Astrocyte of the hippocampus (primary cell): ENCODE data around the gene CAMKK1.
"Not testable (repeated sequence)": the region's sequence is repeated elsewhere in the genome, so short reads cannot be mapped to it uniquely, and the experiment has no call there.

ENCODE experiments used
- DNase-seq: peaks from one replicate; pipeline ENCODE4 v3.0.0; 2011; ENCODE audit warnings: low read depth, low spot score

CAMKK1 gene

DNA sequence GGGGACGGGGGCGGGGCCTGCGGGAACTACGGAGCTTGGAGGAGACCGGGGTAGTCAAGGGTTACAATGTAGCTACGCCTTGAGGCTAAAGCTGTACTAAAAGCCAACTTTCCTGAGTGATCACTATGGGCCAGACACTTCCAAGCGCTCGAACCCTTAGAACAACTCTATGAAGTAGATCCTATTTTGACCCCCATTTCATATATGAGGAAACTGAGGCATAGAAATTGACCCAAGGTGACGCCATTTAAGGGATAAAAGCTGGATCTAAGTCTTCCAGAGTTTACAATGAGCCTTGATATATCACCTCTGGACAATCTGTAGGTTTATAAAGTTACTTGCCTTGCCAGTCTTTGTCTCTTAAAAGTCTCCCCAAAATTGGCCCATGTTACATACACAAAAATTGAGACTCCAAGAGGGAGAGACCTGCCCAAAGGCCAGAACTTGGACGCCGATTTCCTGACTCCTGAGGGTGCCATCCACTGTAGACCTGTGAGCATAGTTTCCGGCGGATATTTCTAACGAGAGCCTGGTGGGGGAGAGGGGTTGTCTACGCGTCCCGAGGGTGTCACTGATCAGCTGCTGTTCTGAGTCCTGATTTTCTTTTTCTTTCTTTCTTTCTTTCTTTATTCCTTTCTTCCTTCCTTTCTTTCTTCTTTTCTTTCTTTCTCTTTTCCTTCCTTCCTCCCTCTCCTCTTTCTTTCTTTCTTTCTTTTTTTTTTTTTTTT, 46.3 kb downstream of the CAMKK1 start:
- DNase-seq, result no peak

DNA sequence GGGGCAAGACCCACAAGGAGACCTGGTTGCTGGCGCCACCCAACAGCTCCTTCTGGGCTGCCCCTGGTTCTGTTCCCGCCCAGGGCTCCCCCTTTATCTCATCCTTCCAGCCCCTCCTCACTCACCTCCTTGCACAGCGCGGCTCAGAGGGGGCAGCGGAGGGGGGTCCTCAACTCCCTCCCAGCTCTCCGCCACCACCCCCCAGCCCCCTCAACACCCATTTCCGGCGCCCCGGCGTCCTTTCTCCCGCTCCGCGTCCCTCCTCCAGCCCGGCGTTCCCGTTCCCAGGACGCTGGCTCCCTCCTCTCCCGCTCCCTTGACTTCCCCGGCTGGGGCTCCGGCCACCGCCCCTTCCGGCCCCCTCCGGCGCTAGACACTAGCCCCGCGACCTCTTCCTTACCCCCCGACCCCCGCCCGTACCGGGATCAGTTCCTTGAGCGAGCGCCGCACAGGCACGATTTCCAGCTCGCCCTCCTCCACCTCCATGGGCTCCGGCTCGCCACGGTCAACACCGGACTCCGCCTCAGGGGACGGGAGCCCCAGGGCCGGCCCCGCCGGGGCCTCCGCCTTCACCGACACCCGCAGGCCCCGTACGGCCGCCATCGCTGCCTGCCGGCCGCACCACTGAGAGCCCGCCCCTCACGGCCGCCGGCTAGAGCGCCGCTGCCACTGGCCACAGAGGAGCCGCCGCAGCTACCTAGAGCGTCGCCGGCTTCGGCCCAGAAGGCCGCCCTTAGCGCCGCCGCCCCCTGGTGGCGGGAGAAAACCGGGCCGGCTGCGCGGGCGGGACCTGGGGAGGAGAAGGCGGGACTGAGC, 47.0 kb downstream of the CAMKK1 start, which contains the start of gene NCBP3:
TSS of gene NCBP3 (minus strand) at position 626 of the 816 bp plus-strand sequence. CDS start at position 603, 23 bp downstream.
- DNase-seq, result peak; percentile 99

DNA sequence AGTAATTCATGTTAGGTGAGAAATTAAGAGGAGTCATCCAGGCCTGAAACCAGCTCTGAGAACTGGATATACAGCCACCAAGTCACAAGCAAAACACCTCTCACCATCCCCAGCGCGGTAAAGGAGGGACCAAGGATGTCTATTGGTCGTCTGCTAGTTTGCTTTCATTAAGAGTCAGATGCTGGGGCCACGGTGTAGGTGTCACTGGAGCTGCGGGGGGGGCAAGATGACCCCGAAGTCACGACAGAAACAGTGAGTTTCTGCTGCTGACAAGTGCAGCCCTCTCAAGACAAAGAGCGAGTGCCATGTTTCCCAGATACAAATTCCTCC, 47.6 kb downstream of the CAMKK1 start:
- DNase-seq, result peak; percentile 48

DNA sequence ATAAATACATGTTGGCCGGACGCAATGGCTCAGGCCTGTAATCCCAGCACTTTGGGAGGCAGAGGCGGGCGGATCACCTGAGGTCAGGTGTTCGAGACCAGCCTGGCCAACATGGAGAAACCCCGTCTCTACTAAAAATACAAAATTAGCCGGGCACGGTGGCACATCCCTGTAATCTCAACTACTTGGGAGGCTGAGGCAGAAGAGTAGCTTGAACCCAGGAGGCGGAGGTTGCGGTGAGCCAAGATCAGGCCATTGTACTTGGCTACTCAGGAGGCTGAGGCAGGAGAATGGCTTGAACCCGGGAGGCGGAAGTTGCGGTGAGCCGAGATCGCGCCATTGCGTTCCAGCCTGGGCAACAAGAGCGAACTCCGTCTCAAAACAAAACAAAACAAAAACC, 48.3 kb downstream of the CAMKK1 start:
- DNase-seq, result not testable (repeated sequence)

DNA sequence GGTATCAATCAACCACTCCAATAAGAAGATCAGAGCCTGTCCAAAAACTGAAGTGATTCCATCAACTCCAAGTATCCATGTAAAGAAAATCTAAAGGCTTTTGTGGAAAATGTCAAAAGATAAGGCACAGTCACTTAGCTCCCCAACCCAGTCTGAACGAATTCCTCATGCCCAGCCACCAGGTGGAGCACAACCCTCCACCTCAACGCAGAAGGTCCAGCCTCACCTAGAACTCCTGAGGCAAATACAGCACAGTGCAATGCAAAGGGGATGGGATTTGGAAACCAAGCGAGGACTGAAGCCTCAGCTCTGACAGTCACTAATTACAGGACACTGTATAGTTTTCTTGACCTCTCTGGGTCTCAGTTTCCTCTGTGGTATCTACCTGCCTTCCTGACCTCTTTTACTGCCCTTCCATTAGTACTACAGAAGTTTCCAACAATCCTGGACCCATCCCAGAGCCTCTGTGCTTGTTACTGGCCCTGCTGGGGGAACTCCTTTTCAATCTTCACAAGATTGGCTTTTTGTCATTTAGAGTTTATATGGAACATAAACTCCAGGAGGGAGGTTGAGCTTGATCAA, 48.8 kb downstream of the CAMKK1 start:
- peak; percentile 49 for DNase-seq

DNA sequence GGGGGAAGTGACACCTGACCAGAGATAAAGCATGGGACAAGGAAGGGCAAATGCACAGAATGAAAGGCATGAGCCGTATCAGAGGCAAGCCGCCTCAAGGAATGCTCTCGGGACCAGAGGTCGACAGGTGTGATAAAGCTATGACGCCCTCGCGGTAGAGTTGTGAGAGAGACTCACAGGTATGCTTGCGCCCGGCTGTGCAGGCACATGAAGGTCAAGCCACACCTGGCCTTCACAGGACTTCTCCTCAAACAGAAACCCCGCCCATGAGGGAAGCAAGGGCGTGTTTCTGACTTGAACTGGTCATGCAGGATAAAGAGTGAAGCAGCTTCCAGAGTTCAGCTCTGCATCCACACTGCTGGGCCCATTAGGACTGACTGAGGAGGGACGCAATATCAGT, 54.6 kb downstream of the CAMKK1 start:
- DNase-seq, result no peak

DNA sequence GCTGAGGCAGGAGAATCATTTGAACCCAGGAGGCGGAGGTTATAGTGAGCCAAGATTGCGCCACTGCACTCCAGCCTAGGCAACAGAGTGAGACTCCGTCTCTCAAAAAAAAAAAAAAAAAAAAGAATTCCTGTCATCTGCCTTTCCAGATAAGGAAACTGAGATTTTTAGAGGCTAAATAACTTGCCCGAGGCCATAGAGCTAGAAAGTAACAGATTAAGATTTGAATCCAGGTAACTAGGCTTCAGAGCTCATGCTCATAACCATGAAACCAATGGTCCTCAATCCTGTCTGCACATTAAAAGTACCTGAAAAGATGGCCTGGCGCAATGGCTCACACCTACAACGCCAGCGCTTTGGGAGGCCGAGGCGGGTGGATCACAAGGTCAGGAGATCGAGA, 56.3 kb downstream of the CAMKK1 start:
- no peak for DNase-seq

DNA sequence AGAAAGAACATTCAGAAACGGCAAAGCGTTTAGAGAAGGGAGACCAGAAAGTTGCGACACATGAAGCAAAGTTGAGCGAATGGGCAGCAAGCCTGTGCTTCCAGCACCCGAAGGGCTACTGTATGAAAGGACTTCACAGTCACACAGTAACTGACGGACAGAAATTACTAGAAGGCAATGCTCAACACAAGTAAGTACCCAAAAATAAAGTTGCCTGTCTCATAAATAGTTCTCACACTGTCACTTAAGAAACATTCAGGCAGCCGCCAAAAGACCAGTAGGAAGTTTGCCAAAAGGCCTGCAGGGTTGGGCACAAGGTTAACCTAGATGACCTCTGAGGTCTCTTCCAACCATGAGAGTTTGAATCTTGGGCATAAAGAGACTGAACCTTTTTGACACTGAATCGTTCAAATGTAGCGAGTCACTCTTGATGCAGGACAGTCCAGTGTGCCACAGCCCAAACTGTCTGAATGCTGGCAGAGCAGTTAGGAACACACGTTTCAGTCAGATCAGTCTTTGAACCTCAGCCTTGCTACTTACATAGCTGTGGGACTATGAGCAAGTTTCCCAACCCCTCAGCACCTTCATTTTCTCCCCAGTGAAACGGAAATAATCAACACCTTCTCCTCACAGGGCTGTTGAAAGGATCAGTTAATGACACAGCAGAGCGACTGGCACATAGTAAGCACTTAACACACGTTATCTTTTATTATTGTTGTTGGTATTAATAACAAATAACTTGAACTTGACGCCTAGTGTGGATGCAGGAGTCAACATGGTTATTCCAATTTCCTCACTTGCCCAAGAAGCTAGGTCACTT, 57.2 kb downstream of the CAMKK1 start:
- DNase-seq, result no peak

DNA sequence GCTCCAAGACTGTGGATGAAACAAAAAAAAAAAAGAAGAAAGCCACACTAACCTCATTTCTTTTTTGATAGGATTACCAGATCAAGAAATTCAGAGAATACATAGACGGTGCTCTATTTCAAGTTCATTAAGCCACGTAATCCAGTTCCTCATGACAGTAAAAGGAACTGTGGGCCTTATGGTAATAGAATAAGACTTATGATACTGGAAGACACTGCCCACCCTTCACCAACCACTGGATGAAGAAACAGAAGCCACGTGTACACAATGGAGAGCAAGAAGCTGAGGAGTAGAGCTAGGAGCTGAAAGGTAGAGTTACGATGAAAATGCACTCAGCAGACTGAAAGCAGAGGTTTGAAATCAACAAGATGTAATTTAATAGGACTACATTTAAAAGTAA, 58.0 kb downstream of the CAMKK1 start:
- DNase-seq, result no peak

DNA sequence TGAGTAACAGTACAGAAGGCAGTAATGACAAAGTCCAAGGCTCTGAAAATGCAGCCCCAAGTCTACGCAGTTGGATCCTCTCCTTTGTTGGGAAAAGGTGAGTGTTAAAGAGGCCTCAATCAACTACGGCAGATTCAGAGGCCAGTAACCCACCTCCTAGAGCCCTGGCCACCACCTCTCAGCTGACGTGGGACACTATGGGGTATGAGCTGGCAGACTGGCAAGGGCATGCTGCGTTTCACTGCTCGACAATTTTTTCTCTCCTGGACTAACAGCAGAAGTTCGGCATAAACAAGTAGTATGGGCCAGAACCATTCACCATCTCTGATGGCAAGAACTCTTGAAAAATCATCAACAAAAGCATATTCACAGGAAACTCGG, 64.0 kb downstream of the CAMKK1 start:
- no peak for DNase-seq

DNA sequence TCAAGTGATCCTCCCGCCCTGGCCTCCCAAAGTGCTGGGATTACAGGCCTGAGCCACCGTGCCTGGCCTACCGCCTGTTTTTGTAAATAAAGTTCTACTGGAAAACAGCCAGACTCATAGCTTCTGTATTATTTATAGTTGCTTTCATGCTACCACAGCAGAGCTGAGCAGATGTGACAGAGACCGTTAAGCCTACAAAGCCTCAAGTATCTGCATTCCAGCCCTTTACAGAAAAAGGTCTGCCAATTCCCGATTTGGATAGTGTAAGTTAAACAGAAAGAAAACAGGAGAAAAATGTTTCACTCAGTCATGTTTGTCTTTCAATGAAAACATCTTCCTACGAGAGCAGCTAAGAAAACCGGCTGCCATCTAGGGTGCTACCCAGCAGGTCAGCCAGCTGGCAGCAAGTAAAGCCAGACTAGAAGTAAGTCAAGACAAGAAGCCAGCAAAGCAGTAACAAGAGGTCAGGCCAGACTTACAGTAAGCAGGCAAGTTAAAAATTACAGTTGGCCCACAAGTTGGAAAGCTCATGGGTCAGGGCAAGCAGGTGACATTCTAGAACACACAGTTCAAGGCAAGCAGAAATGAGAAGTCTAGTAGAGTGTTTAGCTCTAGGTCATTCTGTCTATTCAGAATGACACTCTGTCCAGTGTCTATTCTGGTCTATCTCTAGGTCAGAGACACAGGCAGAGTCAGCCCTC, 64.6 kb downstream of the CAMKK1 start:
- peak; percentile 36 for DNase-seq

DNA sequence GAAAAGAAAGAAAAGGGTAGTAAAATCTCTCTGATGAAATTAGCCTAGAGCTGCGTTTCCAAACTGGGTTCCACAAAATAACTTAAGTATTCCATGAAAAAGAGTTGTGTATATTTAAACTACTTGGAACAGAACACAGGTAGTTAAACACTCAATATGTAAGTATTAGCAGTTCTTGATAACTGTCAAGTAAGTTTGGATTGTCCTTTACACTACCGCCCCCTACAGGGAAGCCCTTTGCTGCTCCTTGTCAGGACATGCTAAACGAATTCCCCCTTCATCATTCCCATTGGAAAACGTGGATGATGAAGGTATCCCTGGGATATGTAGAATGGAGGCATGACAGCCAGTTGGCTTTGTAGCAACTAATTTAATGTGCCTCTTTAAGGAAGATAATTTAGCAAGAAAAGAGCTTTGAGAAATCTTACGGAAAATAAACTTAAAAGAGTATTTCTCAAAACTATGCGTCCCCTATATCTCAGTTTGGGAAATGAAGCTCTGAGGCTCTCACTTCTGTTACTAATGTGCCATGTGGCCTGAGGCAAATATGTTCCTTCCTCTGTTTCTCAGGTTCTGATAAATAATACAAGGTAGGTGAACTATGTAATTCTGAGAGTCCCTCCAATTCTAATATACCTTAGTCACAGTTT, 65.6 kb downstream of the CAMKK1 start:
- peak; percentile 76 for DNase-seq

DNA sequence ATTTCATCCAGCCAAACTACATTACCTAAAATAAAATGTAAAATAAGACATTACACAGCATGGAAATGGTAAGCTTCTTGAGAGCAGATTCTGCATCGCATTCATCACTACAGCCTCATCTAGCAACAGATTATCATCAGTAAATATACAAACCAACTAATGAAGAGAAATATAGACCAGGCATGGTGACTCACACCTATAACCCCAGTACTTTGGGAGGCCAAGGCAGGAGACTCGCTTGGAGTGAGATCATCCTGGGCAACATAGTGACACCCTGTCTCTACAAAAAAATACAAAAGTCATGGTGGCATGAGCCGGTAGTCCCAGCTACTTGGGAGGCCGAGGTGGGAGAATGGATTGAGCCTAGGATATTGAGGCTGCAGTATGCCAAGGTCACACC, 66.7 kb downstream of the CAMKK1 start:
- DNase-seq, result no peak

DNA sequence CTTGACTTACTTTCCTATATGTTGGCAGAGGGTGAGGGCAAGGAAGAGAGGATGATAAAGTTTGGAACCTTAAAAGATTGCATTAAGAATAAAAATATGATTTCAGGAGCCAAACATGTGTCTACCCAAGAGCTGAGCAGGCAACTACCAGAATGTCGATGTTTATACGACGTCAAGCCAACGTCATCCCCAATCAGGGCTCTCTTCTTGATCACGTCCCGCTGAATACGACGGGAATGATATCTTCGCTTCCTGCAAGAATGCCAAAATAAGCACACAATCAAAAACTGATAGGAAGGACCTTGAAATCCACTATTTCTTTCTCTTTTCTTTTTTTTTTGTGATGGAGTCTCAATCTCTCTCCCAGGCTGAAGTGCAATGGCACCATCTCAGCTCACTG, 71.8 kb downstream of the CAMKK1 start:
- no peak for DNase-seq

DNA sequence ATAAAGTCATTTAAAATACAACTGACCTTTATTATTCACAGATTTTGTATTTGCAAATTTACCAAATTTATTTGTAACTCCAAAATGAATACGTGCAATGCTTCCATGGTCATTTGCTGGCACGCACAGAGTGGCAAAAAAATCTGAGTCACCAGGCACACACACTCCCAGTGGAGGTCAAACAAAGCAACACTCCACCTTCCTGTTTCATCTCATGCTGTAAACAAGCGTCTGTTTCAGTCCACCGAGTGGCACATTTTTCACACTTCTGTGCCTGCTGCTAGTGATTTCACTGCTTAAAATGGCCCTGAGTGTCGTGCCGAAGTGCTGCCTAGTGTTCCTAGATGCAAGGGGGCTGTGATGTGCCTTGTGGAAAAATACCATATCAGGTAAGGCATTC, 74.1 kb downstream of the CAMKK1 start:
- peak; percentile 65 for DNase-seq

DNA sequence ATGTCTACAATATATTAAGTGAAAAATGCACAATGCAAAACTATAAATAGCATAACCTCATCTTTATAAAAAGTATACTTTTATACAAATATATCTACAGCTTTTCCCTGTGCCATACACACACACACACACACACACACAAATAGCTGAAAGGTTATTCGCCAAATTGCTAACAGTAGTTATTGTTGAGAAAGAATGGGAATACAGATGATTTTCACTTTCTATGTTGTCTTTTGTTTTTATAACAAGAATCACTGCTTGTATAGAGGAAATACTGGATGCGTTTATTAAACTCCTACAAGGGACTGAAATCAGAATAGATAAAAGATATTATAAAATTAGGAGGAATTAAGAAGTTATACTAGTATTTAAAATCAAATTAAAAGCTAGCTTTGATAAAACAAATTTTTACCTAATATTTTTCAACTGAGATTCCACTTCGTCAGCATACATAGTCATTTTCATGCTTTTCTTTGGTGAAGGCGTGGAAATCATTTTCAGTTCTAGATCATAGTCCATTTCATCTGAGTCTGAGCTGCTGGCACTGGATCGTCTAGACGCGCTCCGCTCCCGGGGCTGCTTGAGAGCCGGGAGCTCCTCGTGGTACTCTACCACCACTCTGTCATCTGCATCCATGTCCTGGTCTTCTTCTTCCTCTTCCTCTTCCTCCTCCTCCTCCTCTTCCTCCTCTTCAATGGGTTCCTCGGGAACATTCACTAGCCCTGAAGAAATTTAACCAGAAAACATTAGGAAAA, 74.8 kb downstream of the CAMKK1 start:
- no peak for DNase-seq

DNA sequence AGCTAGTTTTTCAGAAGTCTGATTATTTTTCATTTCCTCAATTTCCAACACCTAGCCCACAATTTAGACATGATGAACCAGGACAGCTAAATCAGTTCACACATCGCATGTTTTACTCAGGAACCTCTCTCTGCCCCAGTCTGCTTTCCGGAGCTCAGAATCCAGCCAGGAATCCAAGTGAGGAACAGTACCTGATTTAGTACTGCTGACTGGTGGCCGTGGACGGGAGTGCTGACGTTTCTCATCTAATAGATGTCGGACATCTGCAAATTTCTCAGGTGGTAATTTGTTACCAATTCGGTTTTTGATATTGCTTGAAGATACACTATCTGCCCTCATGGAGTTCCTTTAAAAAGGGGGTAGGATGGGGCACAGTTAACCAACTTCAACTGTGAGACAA, 76.9 kb downstream of the CAMKK1 start:
- DNase-seq, result no peak

DNA sequence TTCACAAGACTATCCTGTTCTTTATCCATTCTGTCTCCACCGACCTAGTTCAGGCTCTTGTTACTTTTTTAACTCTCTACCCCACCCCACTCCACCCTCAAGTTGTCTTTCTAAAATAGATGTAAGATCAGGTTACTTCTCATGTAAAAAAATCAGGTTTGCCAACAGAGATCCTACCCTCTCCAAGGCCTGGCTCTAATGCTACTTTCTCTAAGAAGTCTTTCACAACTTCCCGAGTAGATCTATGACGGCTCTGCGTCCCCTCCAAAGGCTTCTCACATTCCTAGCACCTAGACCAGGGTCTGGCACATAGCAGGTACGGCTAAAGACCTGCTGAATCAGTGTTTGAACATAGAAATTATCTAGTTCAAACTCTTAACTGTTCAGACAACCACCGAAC, 77.7 kb downstream of the CAMKK1 start:
- no peak for DNase-seq

DNA sequence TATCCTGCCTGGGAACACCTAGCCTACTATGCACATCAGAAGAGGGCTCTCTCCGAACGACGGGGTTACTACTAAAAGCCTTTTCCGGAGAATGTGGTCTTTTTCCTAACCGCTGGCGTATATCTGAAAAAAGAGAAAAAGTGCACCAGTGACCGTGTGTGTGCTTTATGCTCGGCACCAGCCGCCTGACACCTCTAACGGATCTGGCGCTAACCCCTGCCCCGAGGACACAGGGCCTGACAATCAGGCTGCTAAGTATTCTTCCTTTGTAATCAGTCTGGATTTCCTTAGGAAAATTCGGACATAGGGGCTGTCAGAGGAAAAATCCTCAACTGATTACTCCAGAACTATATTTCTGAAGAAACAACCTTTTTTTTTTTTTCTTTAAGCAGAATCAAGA, 78.5 kb downstream of the CAMKK1 start:
- no peak for DNase-seq

DNA sequence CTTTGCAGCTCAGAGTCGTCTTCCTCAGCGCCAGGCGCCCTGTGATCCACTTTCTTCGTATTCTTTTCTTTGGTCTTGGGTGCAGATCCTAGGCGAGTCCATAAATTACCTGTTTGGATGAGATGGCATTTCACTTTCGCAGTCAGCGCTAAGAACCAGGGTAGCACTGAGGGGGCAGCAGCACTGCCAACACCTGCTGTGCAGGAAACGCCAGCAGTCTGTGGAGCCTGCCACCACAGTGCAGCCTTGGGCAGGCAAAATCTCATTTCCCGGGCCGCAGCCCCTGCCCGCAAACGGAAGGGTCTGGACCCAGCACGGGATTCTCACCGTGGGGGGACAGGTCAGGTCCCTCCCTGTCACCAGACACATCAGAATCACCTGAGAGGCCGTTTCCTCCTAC, 79.7 kb downstream of the CAMKK1 start:
- DNase-seq, result no peak
